CD1c-positive myeloid dendritic cell (primary cell): ENCODE measurements around the gene HGF.

Source experiments
- DNase-seq: peaks from one replicate; pipeline ENCODE4 v3.0.0-alpha.2; 2016; ENCODE audit errors: extremely low spot score

HGF gene

GRCh38 chr7:81776948-81777630 lies 7.2 kb upstream of the HGF start:
- DNase-seq = no peak

GRCh38 chr7:81776161-81776560 lies 6.3 kb upstream of the HGF start:
- DNase-seq = no peak

DNA sequence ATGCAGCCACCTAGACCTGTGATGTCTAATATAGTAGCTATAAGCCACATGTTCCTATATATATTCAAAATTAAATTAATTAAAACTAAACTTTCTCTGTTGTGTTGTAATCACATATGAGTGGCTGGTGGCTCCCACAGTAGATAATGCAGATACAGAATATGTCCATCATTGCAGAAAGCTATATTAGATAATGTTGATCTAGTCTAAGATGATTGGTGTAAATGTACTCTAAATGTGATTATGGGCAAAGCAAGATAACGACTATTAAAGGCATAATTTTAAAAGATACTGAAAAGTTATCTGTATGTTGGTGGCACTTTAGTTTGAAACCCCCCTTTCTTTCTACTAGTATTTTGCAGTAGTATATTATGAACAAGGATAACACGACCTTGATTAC lies 5.7 kb upstream of the HGF start:
- DNase-seq = no peak

GRCh38 chr7:81774551-81774950 lies 4.7 kb upstream of the HGF start:
- DNase-seq = no peak

- DNase-seq = no peak
Measured at GRCh38 chr7:81770728-81771223, 929 bp upstream of the HGF start.

- DNase-seq = no peak
Measured at GRCh38 chr7:81768951-81769778, 682 bp downstream of the HGF start.

DNA sequence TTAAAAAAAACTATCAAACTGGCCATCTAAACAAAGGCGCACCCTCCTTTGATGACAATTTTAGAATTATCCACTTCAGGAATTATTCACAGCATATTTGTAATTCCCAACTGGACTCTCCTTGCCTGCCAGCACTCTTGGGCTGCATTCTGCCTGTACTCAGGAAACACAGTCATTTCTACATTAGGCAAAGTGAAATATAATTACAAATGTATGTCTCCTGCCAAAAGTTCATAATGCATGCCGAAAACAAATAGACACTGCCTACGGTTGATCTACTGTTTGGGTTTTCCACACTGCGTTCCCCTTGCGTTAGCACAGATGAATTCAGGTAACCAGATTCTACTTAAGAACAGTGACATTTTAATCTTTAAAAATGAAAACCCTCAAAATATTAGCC lies 1.9 kb downstream of the HGF start:
- DNase-seq = no peak

DNA sequence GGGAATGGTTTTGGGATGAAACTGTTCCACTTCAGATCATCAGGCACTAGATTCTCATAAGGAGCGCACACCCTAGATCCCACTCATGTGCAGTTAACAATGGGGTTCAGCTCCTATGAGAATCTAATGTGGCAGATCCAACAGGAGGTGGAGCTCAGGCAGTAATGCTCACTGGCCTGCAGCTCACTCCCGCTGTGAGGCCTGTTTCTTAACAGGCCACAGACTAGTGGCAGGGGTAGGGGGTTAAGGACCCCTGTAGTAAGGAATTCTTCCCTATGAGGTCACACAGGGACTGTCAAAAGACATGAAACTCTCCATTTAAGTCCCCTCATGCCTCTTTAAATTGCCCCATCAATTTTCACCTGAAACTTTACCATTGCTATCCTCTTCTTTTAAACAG lies 8.0 kb downstream of the HGF start:
- DNase-seq = no peak

GRCh38 chr7:81761031-81761430 lies 8.8 kb downstream of the HGF start:
- DNase-seq = no peak

DNA sequence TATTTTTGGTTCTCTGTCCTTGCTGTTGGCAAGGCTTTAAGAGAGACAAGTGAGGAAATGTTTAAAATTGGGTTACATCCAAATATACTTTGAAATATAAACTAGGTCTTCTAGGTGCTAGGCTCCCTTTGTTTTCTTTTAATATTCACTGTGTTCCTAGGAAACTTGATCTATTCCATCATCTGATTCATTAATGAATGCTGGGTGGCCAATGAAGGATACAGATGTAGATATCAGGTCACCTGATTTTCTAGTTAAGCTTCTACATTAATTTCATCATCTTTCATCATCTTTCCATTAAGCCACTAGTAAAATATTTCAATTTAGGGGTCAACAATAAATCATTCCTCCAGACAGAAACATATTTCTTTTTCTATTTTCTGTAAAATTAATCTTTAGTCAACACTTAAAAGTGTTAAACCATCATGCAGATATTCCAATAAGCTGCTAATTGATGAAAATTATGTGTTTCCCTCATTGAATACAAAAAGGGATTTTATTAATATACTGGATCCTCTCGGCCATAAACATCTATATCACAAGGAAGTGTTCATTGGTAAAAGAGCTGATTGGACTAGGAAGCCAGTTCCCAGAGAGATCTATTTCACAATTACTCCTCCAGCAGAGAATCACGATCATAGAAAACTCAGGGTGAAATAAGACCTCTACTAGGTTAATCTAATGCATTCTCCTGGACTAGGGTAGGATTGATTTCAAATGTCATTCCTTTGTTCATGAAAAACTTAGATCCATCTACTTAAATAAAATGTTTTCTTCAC lies 14.7 kb downstream of the HGF start:
- DNase-seq = no peak

DNA sequence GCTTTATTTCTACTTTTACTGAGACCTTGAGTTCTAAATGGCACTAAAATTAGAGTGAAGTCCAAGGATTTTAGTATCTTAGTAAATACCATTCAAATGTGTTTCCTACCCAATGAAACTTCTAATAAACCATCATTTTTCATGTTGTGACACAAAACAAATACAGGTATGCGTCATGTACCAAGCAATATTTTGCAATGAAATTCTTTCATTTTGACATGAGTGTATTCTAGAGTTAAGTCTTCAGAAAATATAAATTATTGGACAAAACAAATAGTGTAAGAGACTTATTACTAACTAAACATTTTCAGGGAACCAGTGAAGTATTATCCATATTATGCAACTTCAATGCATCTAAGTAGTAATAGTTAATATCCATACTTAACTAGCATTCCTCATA lies 16.5 kb downstream of the HGF start:
- DNase-seq = no peak

GRCh38 chr7:81752318-81752714 lies 17.5 kb downstream of the HGF start:
- no peak for DNase-seq

- DNase-seq = no peak
Measured at GRCh38 chr7:81751619-81752317, 18.1 kb downstream of the HGF start.

GRCh38 chr7:81745637-81746036 lies 24.2 kb downstream of the HGF start:
- no peak for DNase-seq

DNA sequence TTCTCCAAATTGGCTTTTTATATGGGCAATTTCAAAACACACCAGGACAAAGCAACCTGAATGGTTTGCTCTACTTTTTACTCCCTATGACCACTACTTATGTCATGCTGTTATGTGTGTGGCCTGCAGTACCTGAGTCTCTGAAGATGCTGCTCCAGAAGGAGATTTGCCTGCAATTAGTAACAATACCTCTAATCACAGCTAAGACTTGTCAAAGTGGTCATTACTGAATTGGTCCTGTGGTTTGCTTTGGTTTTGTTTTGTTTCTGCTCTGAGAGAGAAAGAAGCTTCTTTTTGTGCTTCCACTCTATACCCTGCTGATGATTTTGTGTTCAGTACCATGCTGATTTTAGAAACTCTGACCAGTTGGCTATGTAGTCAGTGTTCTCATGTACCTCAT lies 25.5 kb downstream of the HGF start:
- DNase-seq = no peak

- no peak for DNase-seq
Measured at GRCh38 chr7:81743665-81744064, 26.2 kb downstream of the HGF start.

- DNase-seq = no peak
Measured at GRCh38 chr7:81743201-81743600, 26.6 kb downstream of the HGF start.

DNA sequence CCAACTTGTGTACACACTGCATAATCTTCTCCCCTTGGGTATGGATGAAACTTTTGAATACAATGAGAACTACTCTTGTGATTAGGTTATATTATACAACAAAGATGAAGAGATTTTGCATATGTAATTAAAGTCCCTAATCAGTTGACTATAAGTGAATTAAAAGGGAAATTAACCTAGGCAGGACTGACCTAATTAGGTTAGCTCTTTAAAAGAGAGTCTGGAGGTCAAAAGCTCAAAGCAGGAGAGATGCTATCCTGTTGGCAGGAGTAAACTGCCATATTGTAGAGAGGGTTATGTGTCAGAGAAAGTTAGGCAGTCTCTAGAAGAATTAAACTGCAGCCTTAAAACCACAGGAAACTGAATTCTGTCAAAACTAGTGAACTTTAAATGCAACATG lies 29.4 kb downstream of the HGF start:
- DNase-seq = no peak

GRCh38 chr7:81736091-81736490 lies 33.8 kb downstream of the HGF start:
- no peak for DNase-seq

DNA sequence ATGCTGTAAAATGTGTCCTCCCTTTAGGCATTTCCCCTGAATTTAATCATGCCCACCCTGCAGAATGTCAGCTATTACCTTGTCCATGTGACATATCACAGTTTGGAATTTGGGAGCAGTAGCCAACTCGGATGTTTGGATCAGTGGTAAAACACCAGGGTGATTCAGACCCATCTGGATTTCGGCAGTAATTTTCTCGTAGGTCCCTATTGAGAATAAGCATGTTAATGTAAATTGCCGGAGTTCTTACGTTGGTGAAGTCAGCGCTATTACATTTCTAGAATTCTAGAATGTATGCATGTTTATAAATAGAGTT lies 44.1 kb downstream of the HGF start:
- DNase-seq = no peak

- no peak for DNase-seq
Measured at GRCh38 chr7:81725003-81725811, 44.6 kb downstream of the HGF start.
